Stimulated activated CD8-positive, alpha-beta memory T cell treated with anti-CD3 and anti-CD28 coated beads, Interleukin-12 subunit alpha, Interleukin-12 subunit beta, amount 100 ng/mL, for 4 hours (primary cell): Measurements from ENCODE around the gene CXCL11.
"Not testable (repeated sequence)": the region's sequence is repeated elsewhere in the genome, so short reads cannot be mapped to it uniquely, and the experiment has no call there.

Source experiments
- DNase-seq: peaks from one replicate; pipeline ENCODE4 v3.0.0-alpha.2; 2020; ENCODE audit warnings: low read depth

CXCL11 gene

GRCh38 chr4:76042241-76042998, 6.5 kb upstream of the CXCL11 start:
- DNase-seq, result not testable (repeated sequence)

- no peak for DNase-seq
Observed at GRCh38 chr4:76036855-76037254, 985 bp upstream of the CXCL11 start.

DNA sequence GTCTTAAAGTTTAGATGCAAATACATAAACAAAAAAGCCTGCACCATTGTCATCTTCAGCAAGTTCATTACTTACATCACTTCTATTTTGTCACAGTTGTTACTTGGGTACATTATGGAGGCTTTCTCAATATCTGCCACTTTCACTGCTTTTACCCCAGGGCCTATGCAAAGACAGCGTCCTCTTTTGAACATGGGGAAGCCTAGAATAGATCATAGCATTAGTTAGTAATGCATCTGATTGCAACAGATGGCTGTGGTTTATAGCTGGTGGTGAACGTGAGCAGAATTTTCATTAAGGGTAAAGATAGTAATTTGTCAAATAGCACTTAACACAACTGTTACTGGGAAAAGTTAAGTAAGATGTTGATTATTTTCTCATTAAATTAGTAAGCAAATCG, 729 bp downstream of the CXCL11 start:
- no peak for DNase-seq

DNA sequence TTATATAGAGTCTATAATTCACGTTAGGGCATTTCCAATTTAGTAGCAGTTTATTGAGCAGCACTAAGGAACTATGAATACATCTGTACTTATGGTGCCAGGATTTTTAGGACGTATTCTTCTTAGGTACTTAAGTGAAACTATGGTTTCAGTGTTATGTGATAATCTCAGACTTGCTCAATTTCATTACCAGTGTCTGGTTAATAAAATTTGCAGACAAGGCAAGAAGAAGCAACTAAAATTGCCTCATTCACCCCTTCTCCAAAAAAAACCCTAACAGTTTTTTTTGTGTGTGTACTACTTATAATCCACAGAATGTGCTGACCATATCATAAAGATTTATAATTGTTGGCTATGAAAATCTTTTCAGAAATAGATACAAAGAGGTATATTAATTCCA, 6.6 kb downstream of the CXCL11 start:
- no peak for DNase-seq

GRCh38 chr4:76028350-76028765, 7.5 kb downstream of the CXCL11 start:
- DNase-seq, result no peak

DNA sequence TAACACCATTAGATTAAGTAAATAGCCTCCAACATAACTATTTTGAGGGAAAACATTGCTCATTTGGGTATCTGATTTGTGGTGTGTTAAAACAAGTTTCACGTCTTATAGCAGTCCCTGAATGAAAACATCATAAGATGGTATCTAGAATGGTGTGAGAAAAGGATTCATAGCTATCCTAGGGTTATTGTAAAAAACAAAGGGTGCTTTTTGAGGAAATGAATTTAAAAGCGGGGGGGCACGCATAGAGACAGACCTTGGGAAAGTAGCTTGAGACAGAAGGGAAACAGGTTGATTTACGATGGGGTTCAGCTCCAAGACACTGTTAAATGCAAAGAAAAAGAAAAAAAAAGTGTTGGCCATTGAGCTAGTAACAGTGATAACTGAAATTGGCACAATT, 11.8 kb downstream of the CXCL11 start:
- DNase-seq, result no peak

GRCh38 chr4:76023389-76023788, 12.5 kb downstream of the CXCL11 start, which contains the start of gene CXCL10:
Gene CXCL10, minus strand, starts transcription at chr4:76023497. Its CDS starts 66 bp downstream, at chr4:76023431.
- DNase-seq, result no peak

DNA sequence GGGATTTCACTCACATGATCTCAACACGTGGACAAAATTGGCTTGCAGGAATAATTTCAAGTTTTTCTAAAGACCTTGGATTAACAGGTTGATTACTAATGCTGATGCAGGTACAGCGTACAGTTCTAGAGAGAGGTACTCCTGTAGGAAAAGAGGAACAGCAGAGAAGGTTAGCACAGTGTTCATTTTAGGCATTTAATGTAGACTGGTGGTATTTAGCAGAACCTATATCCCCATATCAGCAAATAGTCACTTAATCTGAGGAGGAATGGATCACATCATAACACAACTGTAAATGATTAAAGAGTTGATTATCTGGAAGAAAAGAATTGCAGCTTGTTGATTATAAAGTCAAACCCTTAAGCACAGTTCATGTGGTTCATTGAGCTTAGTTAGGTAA, 13.2 kb downstream of the CXCL11 start:
- no peak for DNase-seq

DNA sequence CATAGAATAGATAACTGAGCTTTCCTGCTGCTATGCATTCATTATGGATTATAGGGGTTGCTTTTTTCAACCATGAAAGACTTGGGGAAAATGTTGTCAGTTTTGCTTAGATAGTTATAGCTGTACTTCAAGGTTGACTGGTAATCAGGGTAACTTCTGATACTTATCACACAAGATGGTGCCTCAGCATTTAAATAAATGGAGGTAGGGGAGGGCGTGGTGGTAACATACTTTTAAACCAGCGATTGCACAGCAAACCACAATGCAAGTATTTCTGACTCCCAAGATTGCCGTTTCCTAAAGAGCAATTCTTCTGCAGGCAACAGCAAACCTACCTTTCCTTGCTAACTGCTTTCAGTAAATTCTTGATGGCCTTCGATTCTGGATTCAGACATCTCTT, 13.8 kb downstream of the CXCL11 start:
- DNase-seq, result no peak

GRCh38 chr4:76017056-76017686, 18.7 kb downstream of the CXCL11 start:
- no peak for DNase-seq

DNA sequence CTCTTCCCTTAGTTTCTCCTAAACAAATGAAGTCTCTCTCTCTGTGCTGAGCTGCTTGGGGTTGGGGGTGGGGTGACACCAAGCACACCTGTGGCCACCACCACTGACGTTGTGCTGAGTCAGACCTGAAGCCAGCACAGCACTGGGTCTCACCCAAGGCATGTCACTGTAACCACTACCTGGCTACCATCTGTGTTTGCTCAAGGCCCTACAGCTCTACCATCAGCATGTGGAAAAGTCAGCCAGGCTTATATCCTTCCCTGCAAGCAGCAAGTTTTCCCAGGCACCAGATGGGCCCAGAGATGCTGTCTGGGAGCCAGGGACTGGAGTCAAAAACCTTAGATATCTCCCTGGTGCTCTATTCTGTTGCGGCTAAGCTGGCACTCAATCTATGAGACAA, 19.5 kb downstream of the CXCL11 start:
- no peak for DNase-seq

- DNase-seq, result no peak
Observed at GRCh38 chr4:76013540-76013939, 22.3 kb downstream of the CXCL11 start.

GRCh38 chr4:76012388-76012801, 23.5 kb downstream of the CXCL11 start:
- DNase-seq, result no peak

DNA sequence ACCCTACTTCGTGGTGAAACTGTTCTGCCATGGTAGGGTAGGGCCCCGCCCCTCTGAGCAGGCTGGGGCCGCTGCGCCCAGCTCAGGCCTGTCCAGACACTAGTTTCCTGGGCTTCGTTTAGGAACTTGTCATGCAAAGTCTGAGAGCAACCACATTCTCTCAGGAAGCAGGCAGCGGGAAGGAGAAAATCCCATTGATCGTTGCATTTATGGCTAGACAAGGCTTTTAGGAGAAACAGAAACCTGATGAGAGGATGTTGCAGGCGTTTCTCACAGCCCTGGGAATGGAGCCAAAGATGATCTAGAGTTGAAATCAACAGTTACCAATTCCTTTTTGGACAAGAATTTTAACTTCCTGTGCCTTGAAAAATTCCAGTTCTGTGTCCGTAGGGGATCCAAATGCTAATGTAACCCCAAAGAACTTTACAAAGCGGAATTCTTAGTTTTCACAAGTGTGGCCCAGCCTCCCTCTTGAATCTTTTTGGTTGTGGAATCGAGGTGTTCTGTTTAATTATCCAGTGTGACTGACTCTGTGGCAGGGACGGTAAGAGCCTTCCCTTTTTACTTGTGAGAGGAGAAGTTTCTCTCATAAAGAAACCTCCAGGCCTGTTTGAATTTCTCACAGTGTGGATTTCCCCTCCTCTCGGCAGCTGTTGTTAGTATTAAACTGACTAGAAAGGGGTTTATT, 24.0 kb downstream of the CXCL11 start:
- DNase-seq, result no peak

- DNase-seq, result no peak
Observed at GRCh38 chr4:76011018-76011670, 24.7 kb downstream of the CXCL11 start.

- no peak for DNase-seq
Observed at GRCh38 chr4:76010576-76010975, 25.3 kb downstream of the CXCL11 start.

GRCh38 chr4:76009311-76009710, 26.6 kb downstream of the CXCL11 start:
- no peak for DNase-seq

DNA sequence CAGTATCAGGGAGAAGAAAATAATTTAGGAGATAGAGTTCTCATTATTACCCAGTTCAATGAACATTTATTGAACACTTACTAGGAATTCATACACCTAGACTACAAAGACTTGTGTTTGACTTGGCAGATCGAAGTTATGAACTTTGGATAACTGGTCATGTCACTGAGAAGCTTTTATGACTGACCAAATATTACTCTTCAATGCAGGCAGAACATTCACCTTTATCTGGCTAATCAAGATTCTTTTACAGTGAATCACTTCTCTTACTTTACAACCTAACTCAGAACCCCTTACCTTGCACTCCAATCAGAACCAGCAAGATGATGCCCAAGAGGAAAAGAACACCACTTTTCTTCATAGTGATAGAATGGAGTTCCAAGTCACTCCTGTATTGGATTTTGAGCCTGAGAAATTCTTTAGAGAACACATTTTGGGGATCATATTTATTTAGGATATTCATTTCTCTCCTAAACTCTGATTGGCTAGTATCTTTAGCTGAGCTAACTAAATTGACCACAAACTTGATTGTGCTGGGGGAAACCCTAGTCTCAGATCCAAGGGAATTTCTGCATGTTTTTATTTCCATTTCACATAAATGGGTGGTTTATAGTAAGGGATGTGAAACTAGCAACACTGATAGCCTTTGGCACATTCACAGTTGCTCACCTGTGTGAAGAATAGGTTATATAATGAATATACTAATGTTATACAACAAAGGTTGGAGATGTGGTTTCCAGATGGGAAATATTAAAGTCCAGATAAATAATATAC, 28.6 kb downstream of the CXCL11 start, which contains the start of gene CXCL9:
Gene CXCL9, minus strand, starts transcription at position 421 of the 774 bp plus-strand sequence. Its CDS starts 60 bp downstream, at position 361.
- DNase-seq, result no peak

DNA sequence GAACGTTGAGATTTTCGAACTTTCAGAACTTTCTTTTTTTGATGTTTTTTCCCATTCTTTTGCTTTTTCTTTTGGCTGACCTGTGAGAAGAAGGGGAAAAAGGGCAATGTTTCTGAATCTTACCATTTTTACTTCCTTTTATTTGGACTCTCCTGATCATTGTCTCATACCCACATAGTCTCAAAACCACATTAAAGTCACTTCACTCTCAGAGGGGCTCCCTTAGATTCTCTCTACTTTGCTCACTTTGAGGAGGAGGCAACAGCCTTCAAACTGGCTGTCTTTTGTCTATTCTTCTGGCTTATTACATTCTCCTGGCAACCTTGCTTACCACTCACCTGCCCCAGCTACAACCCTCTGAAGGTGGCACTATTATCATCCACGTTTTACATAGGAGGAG, 32.2 kb downstream of the CXCL11 start:
- no peak for DNase-seq

DNA sequence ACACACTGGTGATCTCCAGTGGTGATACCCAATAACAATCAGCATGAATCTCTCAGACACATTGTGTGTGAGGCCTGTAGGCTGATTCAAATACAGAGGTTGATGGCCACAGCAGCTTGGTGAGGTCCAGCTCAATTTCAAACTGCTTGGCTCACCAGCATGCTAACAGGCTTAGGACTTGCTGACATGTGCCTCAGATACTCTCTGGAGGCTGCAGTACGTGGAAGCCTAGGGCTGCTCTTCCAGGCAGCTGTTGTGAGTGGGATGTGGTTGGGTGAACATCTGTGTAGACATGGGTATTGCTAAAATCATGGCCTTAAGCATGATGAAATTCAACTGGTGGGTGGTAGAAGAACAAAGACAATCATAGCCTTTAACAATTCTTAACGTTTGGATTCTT, 32.8 kb downstream of the CXCL11 start:
- DNase-seq, result no peak

GRCh38 chr4:76002176-76002575, 33.7 kb downstream of the CXCL11 start:
- DNase-seq, result no peak

DNA sequence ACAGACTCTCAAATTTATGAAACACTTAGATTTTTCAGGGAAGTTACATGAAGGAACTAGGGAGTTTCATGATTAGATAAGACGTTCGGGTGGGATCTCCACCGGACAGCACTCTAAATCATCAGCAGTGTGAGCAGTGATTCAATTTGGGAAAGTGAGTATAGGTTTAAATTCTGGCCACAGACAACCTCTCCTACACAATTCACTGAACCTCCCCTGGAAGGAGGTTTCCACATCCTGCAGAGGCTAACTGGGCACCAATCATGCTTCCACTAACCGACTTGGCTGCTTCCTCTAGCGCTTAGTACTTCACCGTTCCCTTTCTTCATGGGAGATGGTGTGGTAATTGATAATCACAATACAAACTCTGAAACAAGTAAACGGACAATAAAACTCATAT, 34.2 kb downstream of the CXCL11 start:
- no peak for DNase-seq
